ENCODE measurements around the gene KCNMB2. TPM values are rescaled to one million over a fixed set of nuclear protein-coding genes. Genes with fewer than 3 reads are reported as not detected.
A peak's percentile ranks its signal among the peaks of the same experiment; 100 is the strongest.

The KCNMB2 gene
- total RNA-seq, 1 donor from 2014 or later, result 1.8 TPM

- intact Hi-C loops (cut with DNase I), result no loop called here
- DNase-seq (ENCODE audit: missing footprints), result no peak
- ATAC-seq, result no peak
Measured at GRCh38 chr3:178822722-178823121, 286.5 kb downstream of the KCNMB2 start.

GRCh38 chr3:178823150-178823549, 286.9 kb downstream of the KCNMB2 start:
- ATAC-seq, result peak; percentile 66
- DNase-seq (ENCODE audit: missing footprints), result no peak
- intact Hi-C loops (cut with DNase I), result no loop called here

GRCh38 chr3:178823591-178824246, 287.5 kb downstream of the KCNMB2 start:
- ATAC-seq (peak; percentile 17), DNase-seq (ENCODE audit: missing footprints) (no peak)
- intact Hi-C loops (cut with DNase I), result no loop called here

GRCh38 chr3:178826435-178827123, 290.3 kb downstream of the KCNMB2 start:
- intact Hi-C loops (cut with DNase I), result no loop called here
- no peak for DNase-seq (ENCODE audit: missing footprints)
- ATAC-seq, result no peak

GRCh38 chr3:178827285-178827856, 291.1 kb downstream of the KCNMB2 start:
- no peak for DNase-seq (ENCODE audit: missing footprints)
- intact Hi-C loops (cut with DNase I), result no loop called here
- ATAC-seq, result no peak

- ATAC-seq (no peak), DNase-seq (ENCODE audit: missing footprints) (no peak)
- intact Hi-C loops (cut with DNase I), result no loop called here
Measured at GRCh38 chr3:178833695-178834094, 297.5 kb downstream of the KCNMB2 start.

- intact Hi-C loops (cut with DNase I), result no loop called here
- no peak for DNase-seq (ENCODE audit: missing footprints)
Measured at GRCh38 chr3:178835033-178835432, 298.8 kb downstream of the KCNMB2 start.

GRCh38 chr3:178837512-178837911, 301.3 kb downstream of the KCNMB2 start:
- ATAC-seq (no peak), DNase-seq (ENCODE audit: missing footprints) (no peak)
- intact Hi-C loops (cut with DNase I), result no loop called here

More at GRCh38 chr3:178835033-178835432, 298.8 kb downstream of the KCNMB2 start:
- ATAC-seq, result no peak

GRCh38 chr3:178840586-178840985, 304.4 kb downstream of the KCNMB2 start:
- ATAC-seq, result no peak
- no peak for DNase-seq (ENCODE audit: missing footprints)
- intact Hi-C loops (cut with DNase I), result loop anchor here (10.0 kb wide), 2 partner anchors 166 to 386 kb away; no protein-coding TSS in a partner anchor

- intact Hi-C loops (cut with DNase I), result loop anchor here (10.0 kb wide), 2 partner anchors 166 to 386 kb away; no protein-coding TSS in a partner anchor
- DNase-seq (ENCODE audit: missing footprints) (no peak), ATAC-seq (no peak)
Measured at GRCh38 chr3:178841011-178841410, 304.8 kb downstream of the KCNMB2 start.

GRCh38 chr3:178844916-178845315, 308.7 kb downstream of the KCNMB2 start:
- intact Hi-C loops (cut with DNase I), result loop anchor here (10.0 kb wide), 2 partner anchors 170 to 390 kb away; no protein-coding TSS in a partner anchor
- ATAC-seq (no peak), DNase-seq (ENCODE audit: missing footprints) (no peak)

GRCh38 chr3:178845420-178846118, 309.3 kb downstream of the KCNMB2 start:
- intact Hi-C loops (cut with DNase I), result loop anchor here (10.0 kb wide), 2 partner anchors 171 to 391 kb away; no protein-coding TSS in a partner anchor
- ATAC-seq (no peak), DNase-seq (ENCODE audit: missing footprints) (no peak)

GRCh38 chr3:178847190-178847589, 311.0 kb downstream of the KCNMB2 start:
- ATAC-seq, result peak; percentile 92
- intact Hi-C loops (cut with DNase I), result loop anchor here (10.0 kb wide), 2 partner anchors 172 to 392 kb away; no protein-coding TSS in a partner anchor
- DNase-seq (ENCODE audit: missing footprints), result no peak

GRCh38 chr3:178849199-178849910, 313.1 kb downstream of the KCNMB2 start:
- DNase-seq (ENCODE audit: missing footprints), result no peak
- ATAC-seq, result peak; percentile 14
- intact Hi-C loops (cut with DNase I), result loop anchor here (10.0 kb wide), 2 partner anchors 175 to 395 kb away; no protein-coding TSS in a partner anchor

GRCh38 chr3:178850450-178851190, 314.4 kb downstream of the KCNMB2 start:
- no peak for DNase-seq (ENCODE audit: missing footprints)
- intact Hi-C loops (cut with DNase I), result no loop called here
- no peak for ATAC-seq

GRCh38 chr3:178851564-178851963, 315.3 kb downstream of the KCNMB2 start:
- intact Hi-C loops (cut with DNase I), result no loop called here
- ATAC-seq (no peak), DNase-seq (ENCODE audit: missing footprints) (no peak)

GRCh38 chr3:178856804-178857203, 320.6 kb downstream of the KCNMB2 start:
- ATAC-seq (no peak), DNase-seq (ENCODE audit: missing footprints) (no peak)
- intact Hi-C loops (cut with DNase I), result no loop called here

- intact Hi-C loops (cut with DNase I), result no loop called here
- no peak for ATAC-seq
- no peak for DNase-seq (ENCODE audit: missing footprints)
Measured at GRCh38 chr3:178859386-178859785, 323.1 kb downstream of the KCNMB2 start.

All from Right ventricle myocardium inferior (tissue), 1 donor.